Fibroblast of skin of left quadriceps (primary cell): ENCODE results near the gene ARHGAP40.
"Not testable (repeated sequence)": the region's sequence is repeated elsewhere in the genome, so short reads cannot be mapped to it uniquely, and the experiment has no call there.

Source experiments
- DNase-seq, 2 experiments: peaks; one replicate each; pipeline ENCODE4 v3.0.0-alpha.2; 2013; ENCODE audit warnings: low read depth in 2 of 2

The ARHGAP40 gene

GRCh38 chr20:38588303-38588702, 13.3 kb upstream of the ARHGAP40 start:
- DNase-seq = no peak

- DNase-seq = no peak
Measured at GRCh38 chr20:38589351-38589750, 12.3 kb upstream of the ARHGAP40 start.

- DNase-seq = no peak
Measured at GRCh38 chr20:38589967-38590675, 11.5 kb upstream of the ARHGAP40 start.

GRCh38 chr20:38590676-38591473, 10.7 kb upstream of the ARHGAP40 start:
- DNase-seq = no peak

GRCh38 chr20:38591474-38592410, 9.9 kb upstream of the ARHGAP40 start:
- DNase-seq = no peak

- DNase-seq = not testable (repeated sequence)
Measured at GRCh38 chr20:38592411-38592790, 9.2 kb upstream of the ARHGAP40 start.

GRCh38 chr20:38594281-38594680, 7.3 kb upstream of the ARHGAP40 start:
- not testable (repeated sequence) for DNase-seq

- not testable (repeated sequence) for DNase-seq
Measured at GRCh38 chr20:38595886-38596285, 5.7 kb upstream of the ARHGAP40 start.

- no peak for DNase-seq
Measured at GRCh38 chr20:38599410-38599882, 2.2 kb upstream of the ARHGAP40 start.

GRCh38 chr20:38600057-38600456, 1.6 kb upstream of the ARHGAP40 start:
- no peak for DNase-seq

- no peak for DNase-seq
Measured at GRCh38 chr20:38602185-38602581, 574 bp downstream of the ARHGAP40 start.

GRCh38 chr20:38603286-38603685, 1.7 kb downstream of the ARHGAP40 start:
- no peak for DNase-seq

GRCh38 chr20:38604873-38605303, 3.3 kb downstream of the ARHGAP40 start:
- DNase-seq = no peak

GRCh38 chr20:38607351-38607750, 5.7 kb downstream of the ARHGAP40 start:
- DNase-seq = no peak

- DNase-seq = no peak
Measured at GRCh38 chr20:38608188-38608587, 6.6 kb downstream of the ARHGAP40 start.

GRCh38 chr20:38609815-38610214, 8.2 kb downstream of the ARHGAP40 start:
- no peak for DNase-seq

- no peak for DNase-seq
Measured at GRCh38 chr20:38610521-38610920, 8.9 kb downstream of the ARHGAP40 start.

- DNase-seq = no peak
Measured at GRCh38 chr20:38612751-38613515, 11.3 kb downstream of the ARHGAP40 start.

GRCh38 chr20:38615283-38615682, 13.7 kb downstream of the ARHGAP40 start:
- DNase-seq = no peak

GRCh38 chr20:38616457-38616856, 14.8 kb downstream of the ARHGAP40 start:
- DNase-seq = no peak
